MCF 10A (cell line): ENCODE measurements around the gene MACROD1. TPM values are rescaled to one million over a fixed set of nuclear protein-coding genes. Genes with fewer than 3 reads are reported as not detected.
"Not testable (repeated sequence)": the region's sequence is repeated elsewhere in the genome, so short reads cannot be mapped to it uniquely, and the experiment has no call there.

Source experiments
- BruUV-seq: library from RNA; stranded (reverse); fragments of 400-500 nt; replicated peaks from 2 replicates; lab custom pipeline; 2021; lab: Mats Ljungman, UMichigan
- CTCF ChIA-PET: fragments of 300-600 bp; sonication (Branson Sonifier 250); formaldehyde crosslinking; extraction: SDS; loops from one replicate; lab custom pipeline; 2021; ENCODE audit warnings: antibody characterized with exemption, inconsistent platforms; lab: Yijun Ruan, JAX
- POLR2A ChIA-PET: fragments of 300-600, 350-650 bp; sonication (Branson Sonifier 250); formaldehyde crosslinking; extraction: SDS; loops from one replicate; lab custom pipeline; 2020; ENCODE audit warnings: antibody characterized with exemption, inconsistent platforms; lab: Yijun Ruan, JAX
- DNase-seq: peaks from one replicate; pipeline ENCODE4 v3.0.0-alpha.2; 2018; ENCODE audit not compliant: unreplicated experiment
- H3K27ac Mint-ChIP-seq: one replicate; pipeline ENCODE4 v1.8.0; 2022; ENCODE audit warnings: mild to moderate bottlenecking, low read depth, mixed read lengths; ENCODE audit not compliant: unreplicated experiment
- H3K27me3 Mint-ChIP-seq: one replicate; pipeline ENCODE4 v1.8.0; 2022; ENCODE audit warnings: mixed read lengths; ENCODE audit not compliant: insufficient read depth, unreplicated experiment
- H3K36me3 Mint-ChIP-seq: one replicate; pipeline ENCODE4 v1.8.0; 2022; ENCODE audit warnings: mild to moderate bottlenecking, moderate library complexity, mixed read lengths; ENCODE audit not compliant: insufficient read depth, unreplicated experiment
- H3K4me1 Mint-ChIP-seq: one replicate; pipeline ENCODE4 v1.8.0; 2022; ENCODE audit warnings: mixed read lengths; ENCODE audit not compliant: insufficient read depth, unreplicated experiment
- H3K4me3 Mint-ChIP-seq: one replicate; pipeline ENCODE4 v1.8.0; 2022; ENCODE audit warnings: mild to moderate bottlenecking, moderate library complexity, mixed read lengths; ENCODE audit not compliant: unreplicated experiment
- H3K9me3 Mint-ChIP-seq: one replicate; pipeline ENCODE4 v1.8.0; 2022; ENCODE audit warnings: mixed read lengths; ENCODE audit not compliant: unreplicated experiment
- intact Hi-C: fragments of 100-400 bp; cut with micrococcal nuclease; formaldehyde crosslinking; loops from 2 replicates; pipeline ENCODE4 v1.14.1; 2022
- total RNA-seq: library from RNA; stranded (reverse); gene quantifications from 2 replicates; pipeline ENCODE4 v1.2.3, GENCODE V29; 2022
- TF ChIP-seq, protein P1 (sequence below): fragments of 200-600 bp; IDR thresholded peaks from one replicate; pipeline ENCODE4 v1.8.0; 2022; ENCODE audit warnings: antibody characterized with exemption, mild to moderate bottlenecking; ENCODE audit not compliant: unreplicated experiment

MACROD1 gene
- total RNA-seq, 1 experiment from 2014 or later: 15.1 TPM

DNA sequence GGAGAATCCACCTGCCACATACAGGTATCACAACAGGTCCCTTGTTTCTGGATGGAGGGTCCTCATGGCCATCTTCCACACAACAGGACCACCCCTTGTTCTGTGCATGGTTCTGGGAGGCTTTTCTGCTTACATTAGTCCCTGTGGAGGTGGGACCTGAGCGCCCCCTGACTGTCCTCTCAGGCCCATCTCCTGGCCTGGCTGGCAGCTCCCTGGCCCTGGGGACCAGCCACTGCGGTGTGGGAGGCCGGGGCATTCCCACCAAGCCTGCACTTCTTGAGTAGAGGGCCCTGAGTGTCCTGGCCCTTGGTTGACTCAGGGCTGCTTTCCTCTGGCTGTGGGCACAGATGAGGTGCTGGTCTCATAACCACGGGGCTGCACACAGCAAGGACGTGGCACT, 186.5 kb downstream of the MACROD1 start:
- H3K27ac Mint-ChIP-seq: peak overlapping the region; percentile 39
- DNase-seq: no peak
- BruUV-seq: no TSS peak
- H3K4me3 Mint-ChIP-seq: no peak overlapping the region
- ChIA-PET POLR2A (interaction anchor here (0.9 kb wide), 1 partner anchor 142 kb away, joined by 4 read pairs; no protein-coding TSS in a partner anchor), CTCF (interaction anchor here (0.6 to 0.7 kb wide), 2 partner anchors 37 to 171 kb away, joined by 3 to 5 read pairs; no protein-coding TSS in a partner anchor)
- no peaks in the 10 kb centered on the region for H3K27me3 Mint-ChIP-seq
- H3K9me3 Mint-ChIP-seq: no peaks in the 10 kb centered on the region
- TF ChIP-seq, protein P1, sequence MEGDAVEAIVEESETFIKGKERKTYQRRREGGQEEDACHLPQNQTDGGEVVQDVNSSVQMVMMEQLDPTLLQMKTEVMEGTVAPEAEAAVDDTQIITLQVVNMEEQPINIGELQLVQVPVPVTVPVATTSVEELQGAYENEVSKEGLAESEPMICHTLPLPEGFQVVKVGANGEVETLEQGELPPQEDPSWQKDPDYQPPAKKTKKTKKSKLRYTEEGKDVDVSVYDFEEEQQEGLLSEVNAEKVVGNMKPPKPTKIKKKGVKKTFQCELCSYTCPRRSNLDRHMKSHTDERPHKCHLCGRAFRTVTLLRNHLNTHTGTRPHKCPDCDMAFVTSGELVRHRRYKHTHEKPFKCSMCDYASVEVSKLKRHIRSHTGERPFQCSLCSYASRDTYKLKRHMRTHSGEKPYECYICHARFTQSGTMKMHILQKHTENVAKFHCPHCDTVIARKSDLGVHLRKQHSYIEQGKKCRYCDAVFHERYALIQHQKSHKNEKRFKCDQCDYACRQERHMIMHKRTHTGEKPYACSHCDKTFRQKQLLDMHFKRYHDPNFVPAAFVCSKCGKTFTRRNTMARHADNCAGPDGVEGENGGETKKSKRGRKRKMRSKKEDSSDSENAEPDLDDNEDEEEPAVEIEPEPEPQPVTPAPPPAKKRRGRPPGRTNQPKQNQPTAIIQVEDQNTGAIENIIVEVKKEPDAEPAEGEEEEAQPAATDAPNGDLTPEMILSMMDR: no peak
- peaks cover 35% of the 10 kb centered on the region for H3K36me3 Mint-ChIP-seq
- intact Hi-C loops: no loop called here
- peaks cover 6% of the 10 kb centered on the region for H3K4me1 Mint-ChIP-seq

DNA sequence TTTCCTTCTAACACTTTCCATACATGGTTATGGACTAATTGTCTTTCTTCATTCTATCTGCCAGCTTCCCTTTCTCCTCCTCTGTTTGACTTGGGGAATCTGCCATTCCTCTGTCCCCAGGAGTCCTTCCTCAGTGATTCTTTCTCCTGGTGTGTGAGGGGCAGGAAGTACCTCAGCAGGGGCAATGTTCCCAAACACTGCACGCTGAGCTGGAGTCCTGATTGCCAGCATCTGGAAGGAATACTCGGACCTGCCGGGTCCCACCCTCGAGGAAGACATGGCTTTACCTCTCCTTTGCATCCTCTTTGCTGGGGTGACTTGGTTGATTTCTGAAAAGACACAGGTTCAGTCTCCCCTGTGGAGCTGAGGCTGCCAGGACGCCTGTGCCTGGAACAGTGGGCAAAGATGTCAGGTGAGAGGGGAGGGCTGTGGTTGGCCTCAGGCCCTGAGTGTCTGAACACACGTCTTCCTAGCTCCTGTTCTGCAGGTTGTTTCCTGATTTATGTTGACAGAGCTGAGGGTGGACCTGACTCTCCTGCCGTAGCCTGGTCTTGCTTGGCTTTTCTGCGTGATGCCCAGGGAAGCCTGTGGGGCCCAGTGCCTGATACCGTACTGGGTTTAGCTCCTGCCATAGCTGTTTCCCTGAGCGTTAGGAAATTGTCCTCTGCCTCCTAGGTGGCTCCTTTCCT, 187.2 kb downstream of the MACROD1 start:
- Mint-ChIP-seq H3K36me3 (peaks cover 35% of the 10 kb centered on the region), H3K4me3 (no peak overlapping the region), H3K9me3 (no peaks in the 10 kb centered on the region), H3K4me1 (peaks cover 6% of the 10 kb centered on the region), H3K27ac (peak overlapping the region; percentile 39), H3K27me3 (no peaks in the 10 kb centered on the region)
- DNase-seq: no peak
- TF ChIP-seq, protein P1: no peak
- intact Hi-C loops: no loop called here
- ChIA-PET CTCF (interaction anchor here (0.6 to 1.3 kb wide), 5 partner anchors 33 to 172 kb away, joined by 3 to 6 read pairs (median 4); no protein-coding TSS in a partner anchor), POLR2A (interaction anchor here (0.9 kb wide), 1 partner anchor 142 kb away, joined by 4 read pairs; no protein-coding TSS in a partner anchor)
- BruUV-seq: no TSS peak

DNA sequence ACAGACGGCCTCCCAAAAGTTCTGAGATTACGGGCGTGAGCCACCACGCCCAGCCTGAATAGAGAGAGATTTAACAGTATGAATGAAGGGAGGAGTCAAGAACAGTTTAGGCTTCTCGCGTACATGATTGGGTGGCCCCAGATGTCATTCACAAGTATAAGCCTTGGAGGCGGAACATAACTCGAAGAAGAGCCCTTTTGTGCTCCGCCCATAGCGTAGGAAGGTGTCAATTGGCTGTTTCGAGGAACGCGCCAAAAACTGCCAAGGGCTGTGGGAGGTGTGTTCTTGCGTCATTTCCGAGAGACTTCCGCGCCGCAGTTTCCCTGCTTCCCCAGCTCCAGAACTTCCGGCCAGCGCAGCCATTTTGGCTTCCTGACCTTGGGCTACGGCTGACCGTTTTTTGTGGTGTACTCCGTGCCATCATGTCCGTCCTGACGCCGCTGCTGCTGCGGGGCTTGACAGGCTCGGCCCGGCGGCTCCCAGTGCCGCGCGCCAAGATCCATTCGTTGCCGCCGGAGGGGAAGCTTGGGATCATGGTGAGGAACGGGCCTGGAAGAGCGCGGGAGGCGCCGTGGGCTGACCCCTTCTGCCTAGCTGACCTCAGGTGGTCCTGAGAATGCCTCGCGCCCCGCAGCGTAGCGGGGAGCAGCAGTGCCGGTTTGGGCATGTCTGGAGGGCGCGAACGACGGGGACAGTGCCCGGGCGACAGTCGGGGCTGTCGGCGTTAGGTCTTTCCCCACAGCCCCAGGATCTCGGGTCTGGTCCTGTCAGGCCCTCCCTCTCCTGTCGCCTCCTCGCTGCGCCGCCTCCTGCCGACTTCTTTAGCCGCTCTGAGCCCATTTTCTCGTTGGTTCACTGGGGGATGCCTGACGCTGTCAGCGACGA, 191.4 kb downstream of the MACROD1 start, which contains the start of gene COX8A:
COX8A (plus strand) TSS at position 362 of the 885 bp plus-strand sequence; CDS start at position 423, 61 bp downstream.
- Mint-ChIP-seq H3K36me3 (peaks cover 30% of the 10 kb centered on the region), H3K4me3 (peak within 1 kb of the TSS; percentile 99), H3K27me3 (no peaks in the 10 kb centered on the region), H3K4me1 (peaks cover 6% of the 10 kb centered on the region), H3K9me3 (no peaks in the 10 kb centered on the region), H3K27ac (peak within 1 kb of the TSS; percentile 99)
- DNase-seq: peak; percentile 100
- CTCF ChIA-PET: interaction anchor here (0.6 to 0.8 kb wide), 3 partner anchors 9 to 148 kb away, joined by 4 to 5 read pairs (median 5); no protein-coding TSS in a partner anchor
- POLR2A ChIA-PET: interaction anchor here (0.6 to 3.2 kb wide), 22 partner anchors 10 to 1247 kb away, joined by 3 to 36 read pairs (median 4); partner anchors contain the start of genes HNRNPUL2, MARK2, NAA40 and OTUB1
- intact Hi-C loops: no loop called here
- BruUV-seq: TSS peak; percentile 74
- TF ChIP-seq, protein P1: no peak

DNA sequence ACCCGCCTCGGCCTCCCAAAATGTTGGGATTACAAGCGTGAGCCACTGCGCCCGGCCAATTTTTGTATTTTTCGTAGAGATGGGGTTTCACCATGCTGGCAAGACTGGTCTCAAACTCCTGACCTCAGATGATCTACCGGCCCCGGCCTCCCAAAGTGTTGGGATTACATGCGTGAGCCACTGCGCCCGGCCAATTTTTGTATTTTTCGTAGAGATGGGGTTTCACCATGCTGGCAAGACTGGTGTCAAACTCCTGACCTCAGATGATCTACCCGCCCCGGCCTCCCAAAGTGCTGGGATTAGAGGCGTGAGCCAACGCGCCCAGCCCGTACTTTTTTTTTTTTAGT, 192.0 kb downstream of the MACROD1 start:
- Mint-ChIP-seq H3K36me3 (peaks cover 30% of the 10 kb centered on the region), H3K27ac (peak overlapping the region; percentile 99), H3K4me3 (peak overlapping the region; percentile 99)
- POLR2A ChIA-PET: interaction anchor here (0.7 to 3.2 kb wide), 16 partner anchors 9 to 1247 kb away, joined by 3 to 36 read pairs (median 4); partner anchors contain the start of genes HNRNPUL2, MARK2, NAA40 and OTUB1
- H3K9me3 Mint-ChIP-seq, DNase-seq, BruUV-seq, intact Hi-C loops, H3K27me3 Mint-ChIP-seq, H3K4me1 Mint-ChIP-seq: not testable (repeated sequence)
- CTCF ChIA-PET: interaction anchor here (0.8 kb wide), 1 partner anchor 102 kb away, joined by 5 read pairs; no protein-coding TSS in a partner anchor
